GM23338 (cell line): Measurements from ENCODE around the gene ZSCAN25.

Experiments used
- POLR2AphosphoS5 ChIP-seq: IDR thresholded peaks from 2 replicates; pipeline ENCODE4 v1.6.1; 2016; ENCODE audit warnings: antibody characterized with exemption, low read depth
- TF ChIP-seq, protein P1 (sequence below), 2 experiments: fragments of 200-600 bp in 1 of 2; sonication (generic) in 1 of 2; conservative IDR thresholded peaks; 2 replicates each; pipeline versions ENCODE4 v1.5.1 to v1.6.1; 2016 to 2017; ENCODE audit warnings: antibody characterized with exemption in 2 of 2, low read depth in 2 of 2, mild to moderate bottlenecking in 2 of 2, moderate library complexity in 1 of 2

DNA sequence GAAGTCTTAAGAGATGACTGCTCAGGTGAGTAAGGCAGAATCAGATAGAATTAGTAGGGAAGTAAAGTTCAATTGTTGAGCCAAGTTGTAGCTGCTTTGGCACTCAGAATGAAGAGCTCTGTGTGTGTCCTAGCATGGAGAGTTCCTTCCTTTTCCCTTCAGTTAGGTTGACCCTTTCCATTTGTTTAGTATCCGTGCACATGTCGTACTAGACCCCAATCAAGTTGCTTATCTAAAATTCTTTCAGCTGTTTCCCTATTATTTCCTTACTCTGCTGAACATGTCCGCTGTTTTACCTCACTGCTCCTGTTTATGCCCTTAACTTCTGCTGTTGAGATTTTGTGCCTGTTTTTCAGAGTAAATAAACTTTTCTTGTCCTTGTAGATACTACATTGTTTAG, 45.0 kb upstream of the ZSCAN25 start:
- TF ChIP-seq, protein P1, sequence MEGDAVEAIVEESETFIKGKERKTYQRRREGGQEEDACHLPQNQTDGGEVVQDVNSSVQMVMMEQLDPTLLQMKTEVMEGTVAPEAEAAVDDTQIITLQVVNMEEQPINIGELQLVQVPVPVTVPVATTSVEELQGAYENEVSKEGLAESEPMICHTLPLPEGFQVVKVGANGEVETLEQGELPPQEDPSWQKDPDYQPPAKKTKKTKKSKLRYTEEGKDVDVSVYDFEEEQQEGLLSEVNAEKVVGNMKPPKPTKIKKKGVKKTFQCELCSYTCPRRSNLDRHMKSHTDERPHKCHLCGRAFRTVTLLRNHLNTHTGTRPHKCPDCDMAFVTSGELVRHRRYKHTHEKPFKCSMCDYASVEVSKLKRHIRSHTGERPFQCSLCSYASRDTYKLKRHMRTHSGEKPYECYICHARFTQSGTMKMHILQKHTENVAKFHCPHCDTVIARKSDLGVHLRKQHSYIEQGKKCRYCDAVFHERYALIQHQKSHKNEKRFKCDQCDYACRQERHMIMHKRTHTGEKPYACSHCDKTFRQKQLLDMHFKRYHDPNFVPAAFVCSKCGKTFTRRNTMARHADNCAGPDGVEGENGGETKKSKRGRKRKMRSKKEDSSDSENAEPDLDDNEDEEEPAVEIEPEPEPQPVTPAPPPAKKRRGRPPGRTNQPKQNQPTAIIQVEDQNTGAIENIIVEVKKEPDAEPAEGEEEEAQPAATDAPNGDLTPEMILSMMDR (conservative IDR thresholded peaks at IDR 0.05; ENCODE audit: low read depth in 2 of 2), result no peak
- TF ChIP-seq POLR2AphosphoS5, result no peak
